GM21367 (cell line): Measurements from ENCODE around the gene PTGES3L.
"Not testable (repeated sequence)": the region's sequence is repeated elsewhere in the genome, so short reads cannot be mapped to it uniquely, and the experiment has no call there.

Source experiments
- ATAC-seq: cut with Tn5 transposase; IDR thresholded peaks from one replicate; pipeline ENCODE4 v1.9.1; 2021; ENCODE audit not compliant: unreplicated experiment

Gene PTGES3L

GRCh38 chr17:42922294-42922693, 57.6 kb downstream of the PTGES3L start:
- ATAC-seq, result no peak

DNA sequence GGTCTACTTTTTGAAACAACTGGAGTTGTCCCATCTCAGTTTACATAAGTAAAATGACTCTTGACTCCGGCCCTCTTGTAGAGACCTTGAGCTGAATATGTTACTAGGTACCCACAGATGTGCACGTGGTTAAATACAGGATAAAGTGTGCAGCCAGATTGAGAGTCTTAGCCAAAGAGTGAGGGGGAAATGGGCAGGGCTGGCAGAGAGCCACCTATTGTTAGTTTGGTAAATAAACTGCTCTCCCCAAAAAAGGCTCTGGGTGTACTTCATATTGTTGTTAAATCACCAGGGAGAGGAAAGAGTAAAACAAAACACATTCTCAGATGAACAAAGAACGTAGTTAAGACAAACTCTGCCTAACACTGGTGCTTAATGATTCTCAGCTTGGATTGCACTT, 59.0 kb downstream of the PTGES3L start:
- no peak for ATAC-seq

- ATAC-seq, result no peak
Measured at GRCh38 chr17:42920106-42920900, 59.6 kb downstream of the PTGES3L start.

- not testable (repeated sequence) for ATAC-seq
Measured at GRCh38 chr17:42919522-42920077, 60.3 kb downstream of the PTGES3L start.

DNA sequence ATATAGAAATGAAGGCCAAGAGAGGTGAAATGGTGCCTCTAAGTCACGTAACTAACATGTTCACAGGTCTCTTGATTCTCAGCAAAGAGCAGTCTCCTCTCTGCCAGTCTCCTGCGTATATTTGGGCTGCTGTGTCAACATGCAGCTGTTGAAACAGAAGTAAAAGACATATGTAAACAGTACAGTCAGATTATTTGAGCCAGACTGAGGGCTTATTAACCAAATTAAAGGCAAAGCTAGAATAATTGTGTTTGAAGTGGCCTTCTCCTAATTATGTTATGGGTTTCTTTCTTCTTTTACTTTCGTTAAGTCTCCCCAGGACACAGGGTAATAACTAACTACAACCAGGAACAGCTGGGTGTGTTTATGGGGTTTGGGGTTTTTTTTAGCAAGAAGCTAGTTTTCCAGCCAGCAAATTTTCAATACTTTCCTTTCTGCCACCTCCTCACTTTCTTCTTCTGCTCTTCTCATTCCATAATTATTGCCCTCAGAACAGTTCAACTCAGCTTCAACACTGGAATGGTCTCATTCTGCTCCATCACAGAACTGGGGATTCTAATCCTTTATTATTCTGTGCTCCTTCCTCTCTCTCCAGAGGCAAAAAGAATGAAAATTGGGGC, 60.9 kb downstream of the PTGES3L start:
- ATAC-seq, result no peak
